Left kidney (tissue), 8 donors: ENCODE results near the gene IFFO2. TPM values are rescaled to one million over a fixed set of nuclear protein-coding genes. Genes with fewer than 3 reads are reported as not detected.
A peak's percentile ranks its signal among the peaks of the same experiment; 100 is the strongest.

Experiments
- DNase-seq: peaks from one replicate; pipeline ENCODE4 v3.0.0-alpha.2; 2013
- long read RNA-seq, 8 donors: transcript quantifications; one replicate each; lab custom pipeline, GENCODE V29; 2026
- polyA plus RNA-seq: library from polyadenylated mRNA; unstranded; fragments of 120-200 nt; gene quantifications from one replicate; pipeline ENCODE4 v1.2.1, GENCODE V29; 2013; ENCODE audit not compliant: insufficient read length

IFFO2 gene
- polyA plus RNA-seq = 26.6 TPM
- long read RNA-seq, donor 1, full-length matches to known transcripts = 2 of 2 reads
- long read RNA-seq, donor 1, partial matches to known transcripts = 0 of 2 reads
- long read RNA-seq, donor 1, other reads (novel, unspliced or antisense) = 0 of 2 reads
- long read RNA-seq, donor 2, full-length matches to known transcripts = 5 of 5 reads
- long read RNA-seq, donor 2, partial matches to known transcripts = 0 of 5 reads
- long read RNA-seq, donor 2, other reads (novel, unspliced or antisense) = 0 of 5 reads
- long read RNA-seq, donor 3, full-length matches to known transcripts = 3 of 3 reads
- long read RNA-seq, donor 3, partial matches to known transcripts = 0 of 3 reads
- long read RNA-seq, donor 3, other reads (novel, unspliced or antisense) = 0 of 3 reads
- long read RNA-seq, donor 4 = 0 reads
- long read RNA-seq, donor 5, full-length matches to known transcripts = 2 of 2 reads
- long read RNA-seq, donor 5, partial matches to known transcripts = 0 of 2 reads
- long read RNA-seq, donor 5, other reads (novel, unspliced or antisense) = 0 of 2 reads
- long read RNA-seq, donor 6, full-length matches to known transcripts = 6 of 6 reads
- long read RNA-seq, donor 6, partial matches to known transcripts = 0 of 6 reads
- long read RNA-seq, donor 6, other reads (novel, unspliced or antisense) = 0 of 6 reads
- long read RNA-seq, donor 7, full-length matches to known transcripts = 4 of 4 reads
- long read RNA-seq, donor 7, partial matches to known transcripts = 0 of 4 reads
- long read RNA-seq, donor 7, other reads (novel, unspliced or antisense) = 0 of 4 reads
- long read RNA-seq, donor 8, full-length matches to known transcripts = 1 of 1 reads
- long read RNA-seq, donor 8, partial matches to known transcripts = 0 of 1 reads
- long read RNA-seq, donor 8, other reads (novel, unspliced or antisense) = 0 of 1 reads

- DNase-seq = peak; percentile 94
Measured at GRCh38 chr1:18956193-18957135, at the start of gene IFFO2. IFFO2 (minus strand) TSS chr1:18956676; CDS start chr1:18956332, 344 bp downstream.

DNA sequence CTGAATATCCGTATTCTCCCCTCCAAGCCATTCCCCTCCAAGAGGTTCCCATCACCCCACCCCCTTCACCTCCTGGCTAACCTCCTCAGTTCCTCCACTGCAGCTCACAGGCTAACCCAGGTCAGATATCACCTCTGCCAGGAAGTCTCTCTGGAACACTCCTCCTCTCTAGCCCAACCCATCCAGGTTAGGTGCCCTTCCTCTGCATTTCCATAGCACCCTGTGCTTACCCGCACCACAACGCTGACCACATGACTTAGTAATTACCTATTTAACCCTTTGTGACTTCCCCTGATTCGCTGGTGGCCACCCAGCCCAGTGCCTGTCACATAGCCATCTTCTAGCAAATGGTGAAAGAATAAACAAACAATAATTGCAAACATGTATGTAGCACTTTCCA lies 49.5 kb upstream of the IFFO2 start:
- no peak for DNase-seq

DNA sequence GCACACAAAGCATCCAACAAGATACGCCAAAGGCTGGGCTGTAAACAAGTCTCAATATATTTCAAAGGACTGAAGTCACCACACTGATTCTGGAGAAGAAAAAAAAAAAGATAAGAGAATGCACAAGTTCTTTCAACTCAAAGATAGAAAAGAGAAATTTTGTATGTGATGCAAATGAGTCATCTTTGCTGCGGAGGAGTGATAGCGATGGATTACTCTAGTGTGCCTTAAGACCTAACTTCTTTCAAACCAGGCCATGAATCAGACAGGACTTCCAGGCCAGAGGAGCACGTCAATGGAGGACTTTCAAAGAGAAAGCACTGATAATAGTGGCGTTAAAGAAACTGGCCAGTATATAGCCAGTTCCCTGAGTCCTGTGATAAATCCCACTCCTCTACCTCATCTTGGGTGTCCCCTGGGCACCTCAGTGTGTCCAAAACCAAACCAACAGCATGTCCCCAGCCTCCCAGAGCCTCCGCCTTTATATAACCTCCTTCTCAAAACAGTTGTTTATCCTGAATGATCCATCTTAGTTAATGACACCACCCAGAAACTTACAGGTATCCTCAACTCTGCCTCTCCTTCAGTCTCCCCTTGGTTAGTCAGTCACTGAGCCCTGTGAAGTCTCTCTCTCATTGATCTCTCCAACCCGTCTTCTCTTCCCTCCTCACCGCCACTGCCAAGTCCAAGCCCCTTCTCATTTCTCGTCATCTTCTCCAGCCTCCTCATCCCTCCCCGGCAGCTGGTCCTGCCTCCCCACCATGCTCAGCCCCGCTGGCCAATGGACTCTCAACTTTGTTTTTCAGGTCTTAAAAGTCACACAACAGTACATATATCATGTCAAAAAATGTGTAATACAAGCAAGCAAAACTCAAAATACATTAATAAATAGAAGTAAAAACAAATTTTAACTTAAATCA lies 47.2 kb upstream of the IFFO2 start:
- no peak for DNase-seq

- no peak for DNase-seq
Measured at GRCh38 chr1:19000065-19000464, 43.6 kb upstream of the IFFO2 start.

DNA sequence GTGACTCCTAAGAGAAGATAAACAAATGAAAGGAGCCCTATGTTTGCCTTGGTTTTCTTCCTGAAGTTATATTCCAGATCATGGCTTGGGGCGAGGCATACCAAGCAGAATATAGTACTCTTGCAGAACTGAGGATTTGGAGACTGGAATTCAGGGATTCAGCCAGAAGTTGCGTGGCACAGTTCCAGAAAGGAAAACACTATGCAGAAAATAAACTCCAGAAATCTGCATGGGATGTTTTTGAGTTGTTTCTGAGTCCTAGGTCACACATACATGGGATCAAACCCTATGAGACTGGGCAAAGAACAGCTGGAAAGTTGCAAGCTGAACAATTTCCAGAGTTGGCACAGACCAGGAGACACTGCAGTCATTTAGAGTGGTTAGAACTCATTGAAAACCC lies 42.9 kb upstream of the IFFO2 start:
- DNase-seq = no peak

- no peak for DNase-seq
Measured at GRCh38 chr1:18998016-18998724, 41.7 kb upstream of the IFFO2 start.

GRCh38 chr1:18997508-18997907 lies 41.0 kb upstream of the IFFO2 start:
- no peak for DNase-seq

DNA sequence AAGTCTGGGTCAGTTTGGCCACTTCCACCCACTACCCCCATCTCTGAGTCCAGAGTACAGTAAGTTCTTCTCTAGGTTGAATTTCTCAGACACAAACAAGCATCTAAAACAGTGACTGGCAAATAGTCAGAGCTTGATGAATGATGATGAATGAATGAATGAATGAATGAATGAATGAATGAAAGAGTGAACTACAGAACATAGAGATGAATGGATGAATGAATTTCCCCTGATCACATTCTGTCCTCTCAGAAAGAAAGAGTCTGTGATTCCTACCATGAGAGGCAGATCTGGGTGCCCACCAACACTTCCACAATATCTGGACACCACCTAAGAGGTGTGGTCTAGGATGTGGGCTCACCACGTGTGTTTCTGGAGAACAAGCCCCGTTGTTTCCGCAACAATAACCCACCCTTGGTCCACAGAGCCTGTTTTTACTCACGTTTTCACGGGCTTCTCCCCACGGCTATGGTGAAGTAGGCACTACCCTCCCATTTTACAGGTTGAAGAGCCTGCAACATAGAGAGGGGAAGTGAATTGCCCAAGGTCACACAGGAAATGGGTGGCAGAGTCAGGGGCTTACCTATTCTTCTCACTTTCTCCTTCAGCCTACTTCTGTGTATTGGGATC lies 40.2 kb upstream of the IFFO2 start:
- no peak for DNase-seq

DNA sequence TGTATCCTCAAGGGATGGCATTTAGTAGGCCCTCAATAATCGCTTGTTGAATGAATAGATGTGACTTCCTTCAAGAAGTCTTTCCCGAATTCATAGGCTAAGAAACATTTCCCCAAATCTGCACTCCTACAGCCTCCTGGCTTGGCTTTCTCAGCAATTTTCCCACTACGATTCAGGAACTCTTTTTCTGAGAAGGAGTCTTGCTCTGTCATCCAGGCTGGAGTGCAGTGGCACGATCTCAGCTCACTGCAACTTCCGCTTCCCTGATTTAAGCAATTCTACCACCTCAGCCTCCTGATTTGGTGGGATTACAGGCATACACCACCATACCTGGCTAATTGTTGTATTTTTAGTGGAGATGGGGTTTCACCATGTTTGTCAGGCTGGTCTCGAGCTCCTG lies 37.9 kb upstream of the IFFO2 start:
- DNase-seq = no peak

DNA sequence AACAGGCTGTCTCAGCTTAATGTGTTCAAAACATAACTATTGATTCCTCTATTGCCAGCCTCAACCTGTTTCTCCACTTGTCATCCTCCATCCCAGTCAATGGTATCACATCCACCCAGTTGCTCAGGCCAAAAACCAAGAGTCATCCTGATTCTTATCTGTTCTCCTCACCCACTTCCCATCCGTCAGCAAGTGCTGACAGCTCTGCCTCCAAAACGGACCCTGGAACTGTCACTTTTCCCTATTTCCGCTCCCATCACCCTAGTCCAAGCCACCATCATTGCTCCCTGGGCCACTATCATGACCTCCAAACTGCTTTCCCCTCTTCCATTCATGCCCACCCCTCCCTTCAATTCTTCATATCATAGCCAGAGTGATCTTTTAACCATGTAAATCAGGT lies 36.2 kb upstream of the IFFO2 start:
- no peak for DNase-seq

DNA sequence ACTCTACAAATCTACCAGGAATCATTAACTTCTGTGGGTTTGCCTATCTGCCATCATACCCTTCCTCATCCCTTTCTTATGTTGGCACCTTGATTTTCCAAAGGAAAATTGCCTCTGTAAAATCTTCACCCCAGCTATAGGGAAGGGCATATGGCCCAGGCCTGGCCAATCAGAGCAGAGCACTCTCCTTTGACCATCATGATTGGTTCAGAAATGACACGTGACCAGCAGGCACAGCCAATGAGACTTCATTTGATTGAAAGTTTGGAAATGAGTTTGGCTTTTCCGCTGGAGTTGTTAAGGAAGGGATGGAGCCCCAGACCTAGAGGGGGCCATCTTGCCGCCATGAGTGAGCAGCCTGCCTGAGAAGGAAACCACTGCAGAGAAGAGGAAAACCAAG lies 35.1 kb upstream of the IFFO2 start:
- DNase-seq = no peak

DNA sequence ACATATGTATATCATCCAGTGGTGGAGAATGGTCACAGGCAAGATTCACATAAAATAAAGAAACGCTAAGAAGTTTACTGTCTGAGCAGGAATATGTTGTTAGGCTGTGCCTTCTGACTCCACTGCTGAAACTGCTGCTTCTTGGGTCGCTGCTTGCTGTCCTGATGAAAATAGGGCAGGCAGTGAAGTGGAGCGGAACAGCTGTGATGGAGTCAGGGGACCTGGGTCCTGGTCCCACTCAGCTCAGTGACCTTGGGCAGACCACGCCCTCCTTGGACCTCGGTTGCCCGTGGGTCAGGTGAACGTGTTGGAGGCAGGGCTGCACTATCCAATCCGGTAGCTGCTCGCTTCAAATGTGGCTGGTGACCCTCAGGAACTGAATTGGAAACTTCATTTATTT lies 33.4 kb upstream of the IFFO2 start:
- no peak for DNase-seq

DNA sequence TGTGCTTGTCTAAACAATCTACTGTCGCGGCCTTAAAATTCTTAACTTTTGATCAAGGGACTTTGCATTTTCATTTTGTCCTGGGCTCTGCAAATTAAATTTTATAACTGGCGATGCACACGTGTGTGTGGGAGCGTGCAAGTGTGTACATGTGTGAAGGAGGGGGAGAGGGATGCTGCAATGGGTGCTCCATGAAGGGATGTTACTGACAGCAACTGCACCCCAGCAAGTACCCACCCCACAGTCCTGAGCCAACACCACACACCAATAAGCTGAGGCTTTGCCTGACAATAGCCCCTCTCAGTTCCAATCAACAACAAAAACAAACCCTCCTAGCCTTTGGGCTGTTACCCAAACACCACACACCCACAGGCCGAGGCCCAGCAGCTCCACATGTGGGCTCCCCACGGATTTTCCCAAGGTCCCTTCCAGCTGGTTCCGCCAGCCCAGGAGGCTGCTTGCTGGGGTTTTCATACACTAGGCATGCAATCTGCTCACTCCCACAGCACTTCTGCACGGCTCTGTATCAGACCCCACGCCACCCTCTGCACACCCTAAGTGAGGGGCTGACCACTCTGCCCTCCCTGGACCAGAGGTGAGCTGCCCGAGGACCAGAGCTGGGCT lies 32.8 kb upstream of the IFFO2 start:
- DNase-seq = no peak

GRCh38 chr1:18981242-18981641 lies 24.8 kb upstream of the IFFO2 start:
- no peak for DNase-seq

DNA sequence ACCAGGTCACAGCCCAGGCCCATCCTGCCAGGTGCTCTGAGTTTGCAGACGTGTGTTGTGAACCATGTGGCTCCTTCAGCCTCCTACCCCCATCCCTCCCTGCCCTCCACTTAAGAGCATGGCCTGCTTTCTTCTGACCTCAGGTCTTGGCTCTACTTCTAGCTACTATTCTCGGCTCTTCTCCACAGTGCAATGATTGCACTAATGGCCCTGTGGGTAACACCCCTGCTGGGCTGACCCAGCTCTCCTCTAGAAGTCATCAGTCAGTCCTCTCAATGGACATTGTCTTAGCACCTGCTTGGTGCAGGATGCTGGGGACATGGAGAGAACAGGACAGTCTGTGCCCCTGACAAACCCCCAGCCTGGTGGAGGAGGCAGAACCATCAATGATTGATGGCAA lies 22.2 kb upstream of the IFFO2 start:
- DNase-seq = no peak

- DNase-seq = no peak
Measured at GRCh38 chr1:18977428-18977827, 21.0 kb upstream of the IFFO2 start.

- DNase-seq = no peak
Measured at GRCh38 chr1:18976096-18976495, 19.6 kb upstream of the IFFO2 start.

GRCh38 chr1:18974606-18975005 lies 18.1 kb upstream of the IFFO2 start:
- no peak for DNase-seq

- no peak for DNase-seq
Measured at GRCh38 chr1:18974005-18974404, 17.5 kb upstream of the IFFO2 start.
